ENCODE measurements around the gene ADTRP. TPM values are rescaled to one million over a fixed set of nuclear protein-coding genes. Genes with fewer than 3 reads are reported as not detected.

Gene ADTRP
- total and polyA plus RNA-seq, 2 donors (not counting 1 experiment from before 2014, with no cell fraction given): 0.23 to 1.7 TPM

DNA sequence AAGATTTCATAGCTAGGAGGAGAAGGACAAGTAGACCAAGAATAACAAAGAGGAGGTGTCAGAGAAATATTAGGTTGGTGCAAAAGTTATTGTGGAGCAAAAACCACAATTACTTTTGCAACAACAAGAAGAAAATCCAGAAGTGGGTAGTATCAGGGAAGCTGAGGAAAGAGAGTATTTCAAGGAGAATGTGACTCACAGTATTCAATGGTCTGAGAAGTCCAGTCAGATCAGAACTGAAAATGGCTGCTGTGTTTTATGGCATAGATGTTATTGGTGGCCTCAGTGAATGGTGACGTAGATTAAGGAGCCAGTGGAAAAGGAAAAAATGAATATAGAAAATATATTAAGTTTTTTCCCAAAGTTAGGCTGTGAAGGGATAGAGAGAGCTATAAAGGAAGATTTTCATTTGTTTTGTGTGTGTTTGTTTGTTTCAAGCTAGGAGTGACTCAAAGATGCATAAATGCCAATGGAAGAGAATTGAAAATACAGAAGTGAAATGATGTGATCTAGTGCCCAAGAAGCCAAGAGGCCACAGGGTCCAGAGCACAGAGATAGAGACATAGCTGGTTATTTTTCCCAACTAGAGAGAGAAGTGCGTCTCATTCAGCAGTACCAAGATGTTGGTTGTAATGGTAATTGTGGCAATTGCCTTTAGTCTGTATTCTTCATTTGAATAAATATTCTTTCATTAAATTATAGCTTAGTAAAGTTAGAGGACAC, 112.8 kb downstream of the ADTRP start:
- TF ChIP-seq, protein P1, sequence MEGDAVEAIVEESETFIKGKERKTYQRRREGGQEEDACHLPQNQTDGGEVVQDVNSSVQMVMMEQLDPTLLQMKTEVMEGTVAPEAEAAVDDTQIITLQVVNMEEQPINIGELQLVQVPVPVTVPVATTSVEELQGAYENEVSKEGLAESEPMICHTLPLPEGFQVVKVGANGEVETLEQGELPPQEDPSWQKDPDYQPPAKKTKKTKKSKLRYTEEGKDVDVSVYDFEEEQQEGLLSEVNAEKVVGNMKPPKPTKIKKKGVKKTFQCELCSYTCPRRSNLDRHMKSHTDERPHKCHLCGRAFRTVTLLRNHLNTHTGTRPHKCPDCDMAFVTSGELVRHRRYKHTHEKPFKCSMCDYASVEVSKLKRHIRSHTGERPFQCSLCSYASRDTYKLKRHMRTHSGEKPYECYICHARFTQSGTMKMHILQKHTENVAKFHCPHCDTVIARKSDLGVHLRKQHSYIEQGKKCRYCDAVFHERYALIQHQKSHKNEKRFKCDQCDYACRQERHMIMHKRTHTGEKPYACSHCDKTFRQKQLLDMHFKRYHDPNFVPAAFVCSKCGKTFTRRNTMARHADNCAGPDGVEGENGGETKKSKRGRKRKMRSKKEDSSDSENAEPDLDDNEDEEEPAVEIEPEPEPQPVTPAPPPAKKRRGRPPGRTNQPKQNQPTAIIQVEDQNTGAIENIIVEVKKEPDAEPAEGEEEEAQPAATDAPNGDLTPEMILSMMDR (conservative IDR thresholded peaks at IDR 0.05 in 1 of 2, IDR thresholded peaks at IDR 0.05 in 1 of 2; ENCODE audit: low read depth in 1 of 2, low read length in 2 of 2): no peak
- no peak for TF ChIP-seq EZH2 (IDR thresholded peaks at IDR 0.05; ENCODE audit: low read length, missing control alignments)
- DNase-seq (ENCODE audit: low read depth in 2 of 2): no peak
- Histone ChIP-seq H3K79me2 (ENCODE audit: control insufficient read depth, insufficient read depth, low read length) (no peaks in the 10 kb centered on the region), H3K4me1 (ENCODE audit: control insufficient read depth, extremely low read depth, insufficient read depth, low read length) (no peaks in the 10 kb centered on the region), H3K4me2 (ENCODE audit: extremely low read depth, insufficient read depth, low read length) (no peak overlapping the region), H3K9me3 (ENCODE audit: control insufficient read depth, insufficient read depth, low read depth, low read length) (no peaks in the 10 kb centered on the region), H3K27me3 (ENCODE audit: control insufficient read depth, insufficient read depth, low read length) (no peaks in the 10 kb centered on the region), H3K27ac (ENCODE audit: insufficient read depth, low read length) (no peak overlapping the region), H3K9ac (ENCODE audit: insufficient read depth, low read length) (no peak overlapping the region), H4K20me1 (ENCODE audit: control insufficient read depth, extremely low read depth, insufficient read depth, low read length) (no peaks in the 10 kb centered on the region), H3K36me3 (ENCODE audit: control insufficient read depth, insufficient read depth, low read length) (no peaks in the 10 kb centered on the region), H3K4me3 (replicated peaks in 1 of 4; ENCODE audit: control extremely low read depth in 1 of 4, insufficient read depth in 1 of 4, low read depth in 3 of 4, low read length in 4 of 4) (no peak overlapping the region), H2AFZ (ENCODE audit: low read length) (no peak overlapping the region)

Other genes with a start within 250 kb of the ADTRP start
- 3.6 and 4.5 TPM in 2 replicates for gene TMEM170B, start 241.1 kb downstream of the ADTRP start, total RNA-seq
- 1.2 and 1.5 TPM in 2 replicates for gene TMEM170B, start 241.1 kb downstream of the ADTRP start, polyA plus RNA-seq
- gene HIVEP1, start 233.5 kb upstream of the ADTRP start, total RNA-seq: 9.9 and 10.3 TPM in 2 replicates
- gene HIVEP1, start 233.5 kb upstream of the ADTRP start, polyA plus RNA-seq: 12.6 and 14.6 TPM in 2 replicates